GM19351 (cell line): ENCODE data around the gene SPRED3.
"Not testable (repeated sequence)": the region's sequence is repeated elsewhere in the genome, so short reads cannot be mapped to it uniquely, and the experiment has no call there.

ENCODE experiments used
- ATAC-seq: cut with Tn5 transposase; IDR thresholded peaks from one replicate; pipeline ENCODE4 v1.9.1; 2021; ENCODE audit warnings: mild to moderate bottlenecking, moderate library complexity; ENCODE audit not compliant: unreplicated experiment

The SPRED3 gene

DNA sequence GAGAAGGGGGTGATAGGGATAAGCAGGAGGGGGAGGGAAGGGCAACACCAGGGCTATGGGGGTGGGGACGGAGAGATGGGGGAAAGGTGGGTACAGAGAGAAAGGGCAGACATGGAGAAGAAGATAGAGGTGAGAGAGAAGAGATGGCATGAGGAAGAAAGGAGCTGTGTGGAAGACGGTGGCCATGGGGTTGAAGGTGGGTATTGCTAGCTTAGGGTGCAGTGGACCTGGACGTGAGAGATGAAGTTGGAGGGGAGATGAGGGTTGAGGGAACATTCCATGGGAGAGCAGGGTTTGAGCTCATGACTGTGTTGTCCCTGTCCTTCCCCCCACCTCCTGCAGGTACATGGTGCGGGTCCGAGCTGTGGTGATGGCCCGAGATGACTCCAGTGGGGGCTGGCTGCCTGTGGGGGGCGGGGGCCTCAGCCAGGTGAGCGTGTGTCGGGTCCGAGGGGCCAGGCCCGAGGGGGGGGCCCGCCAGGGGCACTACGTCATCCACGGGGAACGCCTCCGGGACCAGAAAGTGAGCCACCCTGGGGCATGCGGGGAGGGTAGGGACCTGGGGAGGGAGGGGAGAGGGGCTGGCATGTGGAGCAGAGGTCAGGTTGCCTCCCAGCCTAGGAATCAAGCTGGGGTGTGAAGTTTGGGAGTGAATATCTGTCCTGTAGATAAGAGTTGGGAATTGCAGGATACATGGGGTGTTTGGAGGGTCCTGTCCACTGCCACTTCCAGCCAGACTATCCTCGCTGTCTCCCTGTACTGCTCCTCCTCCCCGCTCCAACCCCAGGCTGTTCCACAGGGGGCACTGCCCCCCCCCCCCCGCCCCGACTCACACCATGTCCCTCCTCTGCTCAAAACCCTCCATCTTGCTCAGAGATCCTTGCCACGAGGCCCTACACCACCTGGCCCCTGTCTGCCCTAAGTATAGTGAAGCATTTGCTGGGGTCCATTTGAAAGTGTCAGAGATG lies 1.7 kb downstream of the SPRED3 start:
- ATAC-seq: no peak

DNA sequence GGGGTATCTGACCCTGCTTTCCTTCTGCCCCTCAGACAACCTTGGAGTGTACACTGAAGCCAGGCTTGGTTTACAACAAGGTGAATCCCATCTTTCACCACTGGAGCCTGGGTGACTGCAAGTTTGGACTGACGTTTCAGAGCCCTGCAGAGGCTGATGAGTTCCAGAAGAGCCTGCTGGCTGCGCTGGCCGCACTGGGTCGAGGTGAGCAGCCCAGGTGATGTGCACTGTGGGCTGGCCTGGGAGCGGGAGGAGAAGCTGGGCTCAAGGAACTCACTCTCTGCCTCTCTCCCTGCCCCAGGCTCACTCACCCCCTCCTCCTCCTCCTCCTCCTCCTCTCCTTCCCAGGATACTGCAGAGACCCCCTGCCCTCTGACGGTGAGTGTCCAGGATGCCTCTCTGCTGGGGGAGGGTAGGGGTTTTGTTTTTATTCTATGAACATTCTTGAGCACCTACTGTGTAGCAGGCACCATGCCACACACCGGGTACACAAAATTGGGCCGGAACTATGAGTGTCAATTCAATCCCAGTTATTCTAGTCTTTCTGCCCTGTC lies 3.5 kb downstream of the SPRED3 start:
- ATAC-seq: no peak

- no peak for ATAC-seq
Measured at GRCh38 chr19:38392707-38393308, 4.3 kb downstream of the SPRED3 start.

DNA sequence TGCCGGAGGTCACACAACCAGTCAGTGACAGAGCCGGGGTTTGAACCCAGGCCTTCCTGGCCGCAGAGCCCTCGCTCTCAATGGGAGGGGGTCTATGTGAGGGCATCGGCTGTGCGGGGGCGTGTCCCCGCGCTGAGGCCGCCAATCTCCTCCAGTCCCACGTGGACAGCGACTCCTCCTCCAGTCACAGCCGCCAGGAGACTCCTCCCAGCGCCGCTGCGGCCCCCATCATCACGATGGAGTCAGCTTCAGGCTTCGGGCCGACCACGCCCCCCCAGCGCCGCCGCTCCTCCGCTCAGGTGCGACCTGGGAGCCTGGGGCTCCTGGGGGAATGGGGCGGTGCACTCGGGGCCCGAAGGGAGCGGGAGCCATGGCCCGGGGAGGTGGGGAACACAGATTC lies 6.0 kb downstream of the SPRED3 start:
- no peak for ATAC-seq

DNA sequence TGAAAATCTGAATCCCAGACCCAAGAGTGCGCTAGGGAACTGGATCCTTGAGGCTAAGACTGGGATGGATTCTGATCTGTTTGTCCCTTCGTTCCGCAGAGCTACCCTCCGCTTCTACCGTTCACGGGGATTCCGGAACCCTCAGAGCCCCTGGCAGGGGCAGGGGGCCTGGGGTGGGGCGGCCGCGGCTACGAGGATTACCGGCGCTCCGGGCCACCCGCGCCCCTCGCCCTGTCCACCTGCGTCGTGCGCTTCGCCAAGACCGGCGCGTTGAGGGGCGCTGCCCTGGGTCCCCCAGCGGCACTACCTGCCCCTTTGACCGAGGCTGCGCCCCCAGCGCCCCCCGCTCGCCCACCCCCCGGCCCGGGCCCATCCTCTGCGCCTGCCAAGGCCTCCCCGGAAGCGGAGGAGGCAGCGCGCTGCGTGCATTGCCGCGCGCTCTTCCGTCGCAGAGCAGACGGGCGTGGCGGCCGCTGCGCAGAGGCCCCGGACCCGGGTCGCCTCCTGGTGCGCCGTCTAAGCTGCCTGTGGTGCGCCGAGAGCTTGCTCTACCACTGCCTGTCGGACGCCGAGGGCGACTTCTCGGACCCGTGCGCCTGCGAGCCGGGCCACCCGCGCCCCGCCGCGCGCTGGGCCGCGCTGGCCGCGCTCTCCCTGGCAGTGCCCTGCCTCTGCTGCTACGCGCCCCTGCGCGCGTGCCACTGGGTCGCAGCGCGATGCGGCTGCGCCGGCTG lies 7.1 kb downstream of the SPRED3 start:
- ATAC-seq: no peak

DNA sequence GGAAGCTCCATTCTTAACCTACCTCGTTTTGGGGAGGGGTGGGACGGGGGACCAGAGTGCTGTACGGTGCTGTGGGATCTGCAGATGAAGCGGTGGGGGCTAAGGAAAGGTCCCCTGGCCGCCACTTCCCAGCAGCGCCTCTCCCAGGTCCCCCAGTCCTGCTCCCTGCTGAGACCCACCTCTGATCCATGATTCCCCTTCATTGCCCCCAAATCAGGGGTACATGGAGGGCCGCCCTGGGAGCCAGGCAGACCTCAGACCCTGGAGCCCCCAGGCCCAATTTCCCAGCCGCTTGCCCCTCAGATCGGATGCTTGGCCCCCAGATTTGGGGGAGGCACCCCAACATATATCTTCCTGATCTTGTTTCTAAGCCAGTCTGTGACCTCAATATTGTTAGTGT lies 10.6 kb downstream of the SPRED3 start:
- ATAC-seq: no peak

- ATAC-seq: no peak
Measured at GRCh38 chr19:38399537-38399936, 11.0 kb downstream of the SPRED3 start.

DNA sequence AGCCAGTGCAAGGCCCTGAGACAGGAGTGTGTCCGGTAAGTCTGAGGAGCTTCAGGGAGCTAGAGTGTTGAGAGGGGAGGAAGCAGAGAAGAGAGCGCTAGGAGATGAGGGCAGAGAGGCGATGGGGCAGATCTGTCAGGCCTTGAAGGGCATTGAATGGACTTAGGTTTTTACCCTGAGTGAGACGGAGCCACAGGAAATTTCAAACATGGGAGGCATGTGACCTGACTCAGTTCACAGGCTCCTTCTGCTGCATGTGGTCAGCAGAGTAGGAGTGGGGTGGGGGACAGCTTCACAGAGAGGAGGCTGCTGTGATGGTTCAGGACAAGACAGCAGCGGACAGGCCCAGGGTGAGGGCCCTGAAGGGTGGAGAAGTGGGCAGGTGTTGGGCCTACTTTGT lies 11.9 kb downstream of the SPRED3 start:
- no peak for ATAC-seq

DNA sequence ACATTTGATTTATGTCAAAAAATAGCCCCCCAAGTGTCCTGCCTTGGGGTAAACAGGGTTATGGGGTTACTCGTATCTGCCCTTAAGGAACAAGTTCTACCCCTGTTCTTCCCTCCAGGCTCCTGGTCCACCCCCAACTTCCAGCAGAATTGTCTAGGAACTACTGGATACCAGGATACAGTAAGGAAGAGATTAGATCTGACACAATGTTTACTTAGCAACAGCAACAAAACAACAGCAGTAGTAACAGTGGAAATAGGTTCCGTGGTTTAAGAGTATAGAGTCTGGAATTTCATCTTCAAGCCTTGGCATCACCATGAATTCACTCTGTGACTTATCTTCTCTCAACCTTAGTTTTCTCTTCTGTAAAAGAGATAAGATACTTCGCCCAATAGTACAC lies 12.7 kb downstream of the SPRED3 start:
- no peak for ATAC-seq

DNA sequence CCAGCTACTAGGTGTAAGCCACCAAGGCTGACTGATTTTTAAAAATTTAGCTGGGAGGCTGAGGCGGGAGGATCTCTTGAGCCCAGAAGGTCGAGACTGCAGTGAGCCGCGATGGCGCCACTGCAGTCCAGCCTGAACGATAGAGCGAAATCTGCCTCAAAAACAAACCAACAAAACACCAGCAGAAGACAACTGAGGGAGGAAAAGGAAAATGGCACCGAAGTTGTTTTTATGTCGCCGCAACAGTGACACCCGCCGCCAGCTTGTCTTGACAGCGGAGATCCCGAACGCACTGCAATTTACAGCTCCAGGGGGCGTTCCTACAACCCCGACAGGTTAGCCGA lies 14.1 kb downstream of the SPRED3 start:
- ATAC-seq: no peak

DNA sequence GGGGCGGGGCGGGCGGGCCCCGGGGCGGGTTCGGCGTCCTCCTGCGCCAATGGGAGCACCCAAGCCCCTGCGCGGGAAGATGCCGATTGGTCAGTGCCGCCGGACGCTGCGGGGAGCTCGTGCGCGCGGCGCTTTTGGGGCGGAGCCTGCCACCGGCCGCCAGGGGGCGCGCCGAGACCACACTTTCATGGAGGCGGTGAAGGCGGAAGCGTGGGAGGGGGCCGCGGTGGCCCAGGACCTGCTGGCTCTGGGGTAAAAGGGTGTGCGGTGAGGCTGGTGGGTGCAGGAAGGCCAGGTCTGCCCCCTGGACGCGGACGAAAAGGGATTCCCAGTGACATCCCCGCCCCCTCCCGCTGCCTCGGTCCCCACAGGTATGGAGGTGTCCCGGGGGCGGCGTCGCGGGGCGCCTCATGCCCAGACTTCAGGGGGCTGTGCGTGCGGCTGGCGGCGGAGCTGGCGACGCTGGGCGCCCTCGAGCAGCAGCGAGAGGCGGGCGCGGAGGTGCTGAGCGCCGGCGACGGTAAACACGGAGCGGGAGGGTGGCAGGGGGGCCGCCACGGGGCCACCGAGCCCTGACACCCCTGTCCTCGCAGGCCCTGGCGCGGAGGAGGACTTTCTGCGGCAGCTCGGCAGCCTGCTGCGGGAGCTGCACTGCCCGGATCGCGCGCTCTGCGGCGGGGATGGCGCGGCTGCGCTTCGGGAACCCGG lies 14.6 kb downstream of the SPRED3 start, which contains the start of gene FAM98C:
Gene FAM98C, plus strand, starts transcription at position 127 of the 708 bp plus-strand sequence. Its CDS starts 61 bp downstream, at position 188.
- peak; percentile 94 for ATAC-seq

DNA sequence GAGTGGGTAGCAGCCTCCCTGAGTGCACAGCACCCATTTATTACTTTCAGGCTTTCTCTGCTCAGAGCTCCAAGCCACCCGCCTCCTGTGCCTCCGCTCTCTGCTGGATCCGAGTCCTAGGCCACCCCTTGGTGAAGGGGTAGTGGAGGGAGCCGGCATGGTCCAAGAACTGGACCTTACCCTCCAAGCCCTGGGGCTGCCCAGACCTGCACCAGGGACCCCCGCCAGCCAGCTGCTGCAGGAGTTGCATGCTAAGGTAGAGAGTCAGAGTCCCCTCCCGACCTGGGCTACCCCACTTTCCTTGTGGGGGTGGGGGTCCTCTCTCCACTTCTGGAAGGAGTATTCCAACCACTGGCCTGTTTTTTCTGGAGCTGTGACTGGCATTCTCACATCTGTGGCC lies 16.4 kb downstream of the SPRED3 start:
- ATAC-seq: no peak

GRCh38 chr19:38405276-38405675 lies 16.8 kb downstream of the SPRED3 start:
- ATAC-seq: no peak

DNA sequence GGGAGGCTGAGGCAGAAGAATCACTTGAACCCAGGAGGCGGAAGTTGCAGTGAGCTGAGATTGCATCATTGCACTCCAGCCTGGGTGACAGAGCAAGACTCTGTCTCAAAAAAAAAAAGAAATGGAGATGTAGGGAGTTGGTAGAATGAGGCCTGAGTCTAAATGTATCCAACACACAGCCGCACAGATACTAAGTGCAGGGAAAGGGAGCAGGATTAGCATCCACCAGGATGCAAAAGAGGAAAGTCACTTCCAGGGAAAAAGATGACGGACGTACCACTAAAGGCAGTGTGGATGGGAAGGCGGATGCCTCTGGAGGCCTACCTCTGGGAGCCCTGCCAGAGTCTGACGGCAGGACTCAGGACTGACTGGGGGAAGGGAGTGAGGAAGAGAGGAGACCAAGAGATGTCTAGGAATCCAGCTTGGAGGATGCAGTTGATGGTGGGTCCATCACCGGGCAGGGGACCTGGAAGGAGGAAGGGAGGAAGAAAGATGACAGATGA lies 21.2 kb downstream of the SPRED3 start:
- no peak for ATAC-seq

GRCh38 chr19:38410407-38410806 lies 21.9 kb downstream of the SPRED3 start:
- ATAC-seq: not testable (repeated sequence)

- no peak for ATAC-seq
Measured at GRCh38 chr19:38411041-38411712, 22.7 kb downstream of the SPRED3 start.

GRCh38 chr19:38411898-38412297 lies 23.4 kb downstream of the SPRED3 start:
- ATAC-seq: not testable (repeated sequence)

DNA sequence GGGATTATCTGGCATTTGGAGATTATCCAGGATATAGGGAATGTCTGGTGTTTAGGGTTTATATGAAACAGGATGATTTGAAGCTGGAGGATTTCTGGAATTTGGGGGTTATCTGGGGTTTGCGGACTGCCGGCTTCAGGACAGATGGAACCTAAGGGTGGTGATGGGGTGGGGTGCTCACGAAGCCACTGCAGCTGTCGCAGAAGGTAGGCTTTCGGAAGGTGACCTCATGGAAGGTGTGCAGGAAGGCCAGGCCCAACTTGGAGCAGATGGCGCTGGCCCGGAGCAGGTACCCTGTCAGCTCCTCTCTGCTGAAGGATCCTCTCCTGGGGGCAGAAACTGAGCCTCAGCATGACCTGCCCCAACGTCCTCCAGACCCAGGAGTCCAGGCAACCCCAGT lies 24.0 kb downstream of the SPRED3 start:
- ATAC-seq: no peak

GRCh38 chr19:38412961-38413360 lies 24.5 kb downstream of the SPRED3 start:
- no peak for ATAC-seq

GRCh38 chr19:38413416-38413815 lies 24.9 kb downstream of the SPRED3 start:
- ATAC-seq: no peak
